Activated T-cell treated with anti-CD3 and anti-CD28 coated beads for 24 hours (primary cell): Measurements from ENCODE around the gene TRDMT1.

Source experiments
- DNase-seq: peaks from one replicate; pipeline ENCODE4 v3.0.0-alpha.2; 2020; ENCODE audit warnings: low read depth

The TRDMT1 gene

DNA sequence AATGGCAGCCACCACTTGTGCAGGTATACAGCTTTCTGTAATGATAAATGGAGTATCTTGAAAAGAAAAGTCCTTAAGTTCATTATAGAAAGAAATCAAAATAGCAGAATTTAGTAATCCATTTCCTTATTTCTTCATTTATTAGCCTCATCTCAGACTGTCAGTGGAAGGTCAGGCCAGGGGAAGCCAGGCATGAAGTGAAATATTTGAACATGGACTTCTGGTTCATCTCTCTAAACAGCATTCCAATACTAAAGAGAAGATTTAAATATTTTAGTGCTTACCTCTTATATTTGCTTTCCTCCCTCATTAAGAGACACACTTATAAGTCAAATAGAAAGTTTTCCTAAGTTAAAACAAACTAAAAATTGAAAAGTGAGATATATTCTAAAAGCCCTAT is 26.8 kb downstream of the TRDMT1 start:
- no peak for DNase-seq

DNA sequence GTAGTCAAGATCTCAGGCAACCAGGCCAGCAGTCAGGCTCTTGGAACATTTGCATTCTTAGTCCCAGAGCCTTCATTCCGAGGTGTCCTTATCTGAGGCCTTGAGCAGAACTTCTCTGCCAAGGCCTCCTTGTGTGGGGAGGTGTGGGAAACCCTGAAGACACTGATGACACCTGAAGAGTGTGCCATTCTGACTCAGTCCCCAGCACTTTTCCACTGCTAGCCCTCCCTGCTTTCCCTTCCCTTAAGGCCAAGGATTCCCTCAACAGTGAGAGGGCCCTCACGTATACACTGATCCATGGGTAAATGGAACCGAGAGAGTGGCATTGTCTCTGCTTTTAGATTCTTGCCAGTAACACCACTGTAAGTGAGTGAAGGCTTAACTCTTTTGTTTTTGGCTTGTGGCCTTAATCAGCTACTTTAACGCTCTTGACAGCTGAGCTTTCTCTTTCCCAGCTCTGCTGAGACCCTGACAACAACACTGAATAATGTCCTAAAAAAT is 30.3 kb downstream of the TRDMT1 start:
- no peak for DNase-seq

- DNase-seq: no peak
These were observed 31.7 kb downstream of the TRDMT1 start for GRCh38 chr10:17169803-17170202.

- no peak for DNase-seq
These were observed 34.8 kb downstream of the TRDMT1 start for GRCh38 chr10:17166699-17167098.

DNA sequence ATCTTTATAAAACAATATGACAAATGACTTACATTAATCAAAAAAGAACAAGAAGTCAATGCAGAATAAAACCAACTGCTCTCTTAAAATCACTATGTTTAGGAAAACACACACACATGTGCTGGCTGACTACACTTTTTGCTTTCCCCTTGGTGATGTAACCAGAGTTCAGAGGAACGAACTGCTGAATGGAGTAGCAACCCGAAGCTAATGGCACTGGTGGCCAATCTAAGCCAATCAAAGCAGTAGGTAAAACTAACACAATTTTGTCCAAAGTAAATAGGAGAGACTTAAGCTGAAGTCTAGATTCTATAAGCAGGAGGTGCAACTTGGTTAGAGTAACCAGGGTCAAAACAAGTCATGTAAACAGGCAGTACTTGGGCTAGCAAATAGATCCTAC is 38.6 kb downstream of the TRDMT1 start:
- no peak for DNase-seq

DNA sequence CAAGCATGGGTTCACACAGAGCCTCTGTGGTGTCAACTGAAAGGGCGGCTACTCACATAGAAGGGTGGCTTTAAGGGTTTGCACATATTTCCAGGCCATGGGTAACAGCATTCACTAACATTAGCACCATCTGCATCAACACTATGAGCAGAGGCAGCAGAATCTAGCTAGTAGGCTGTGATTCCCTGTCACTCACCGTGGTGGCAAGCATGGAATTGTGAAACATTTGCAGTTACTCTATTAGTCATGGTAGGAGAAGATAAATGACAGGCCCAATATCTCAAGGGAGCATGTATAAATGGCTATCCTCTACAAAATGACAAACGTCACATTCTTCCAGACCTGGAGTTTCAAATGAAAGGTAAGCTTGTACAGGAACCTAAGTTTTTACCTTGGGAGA is 39.7 kb downstream of the TRDMT1 start:
- DNase-seq: no peak

DNA sequence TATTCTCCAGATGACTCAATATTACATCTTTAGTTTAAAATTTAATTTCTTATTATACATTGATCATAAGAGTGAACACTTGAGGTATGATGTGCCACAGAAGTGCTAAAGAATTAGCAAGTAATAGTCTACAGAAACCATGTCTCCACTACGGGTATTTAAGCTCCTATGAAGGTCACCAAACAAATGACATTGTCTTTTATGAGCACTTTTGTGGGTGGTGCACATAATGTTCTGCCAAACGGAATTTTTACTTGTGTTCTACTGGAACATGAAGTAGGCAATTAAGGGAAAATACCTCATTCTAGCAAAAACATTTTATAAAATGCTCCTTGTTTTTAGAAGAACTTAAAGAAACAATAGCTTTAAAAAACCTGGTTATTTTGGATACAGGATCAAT is 44.4 kb downstream of the TRDMT1 start:
- DNase-seq: no peak

DNA sequence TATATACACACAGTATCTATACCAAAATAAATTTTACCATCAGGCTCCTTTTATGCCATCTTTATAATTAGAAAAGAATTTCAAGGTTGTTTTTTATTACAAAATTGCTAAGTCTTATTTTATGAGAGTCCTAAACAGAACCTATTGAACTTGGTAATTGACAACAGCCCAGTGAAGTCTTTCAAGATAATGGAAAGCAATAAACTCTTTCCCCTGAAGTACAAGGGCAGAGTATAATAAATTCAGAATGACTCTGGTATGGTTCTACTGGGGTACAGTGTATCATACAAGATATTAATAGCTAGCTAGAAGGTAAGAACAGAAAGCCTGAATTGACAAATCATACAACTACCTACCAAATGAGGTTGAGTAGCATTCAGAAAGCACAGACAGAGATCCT is 45.6 kb downstream of the TRDMT1 start:
- no peak for DNase-seq

GRCh38 chr10:17154116-17154515 is 47.4 kb downstream of the TRDMT1 start:
- no peak for DNase-seq

DNA sequence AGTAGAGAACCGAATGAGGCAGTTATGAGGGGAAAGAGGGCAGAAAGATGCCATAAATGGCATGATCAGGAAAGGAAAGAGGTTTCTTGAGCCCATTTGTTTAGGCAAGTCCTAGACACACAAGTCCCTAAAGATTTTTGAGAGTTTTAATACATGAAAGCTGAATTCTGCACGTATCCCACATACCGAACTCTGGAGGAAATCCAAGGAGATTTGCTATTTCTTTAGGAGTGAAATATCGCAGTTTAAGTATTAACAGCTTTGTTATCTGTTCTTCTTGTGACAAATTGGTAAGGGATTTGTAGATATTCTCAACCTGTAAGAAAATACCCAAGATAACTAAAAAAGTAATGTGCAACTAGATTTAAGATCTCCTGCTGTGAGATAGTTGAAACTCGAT is 48.2 kb downstream of the TRDMT1 start:
- no peak for DNase-seq

DNA sequence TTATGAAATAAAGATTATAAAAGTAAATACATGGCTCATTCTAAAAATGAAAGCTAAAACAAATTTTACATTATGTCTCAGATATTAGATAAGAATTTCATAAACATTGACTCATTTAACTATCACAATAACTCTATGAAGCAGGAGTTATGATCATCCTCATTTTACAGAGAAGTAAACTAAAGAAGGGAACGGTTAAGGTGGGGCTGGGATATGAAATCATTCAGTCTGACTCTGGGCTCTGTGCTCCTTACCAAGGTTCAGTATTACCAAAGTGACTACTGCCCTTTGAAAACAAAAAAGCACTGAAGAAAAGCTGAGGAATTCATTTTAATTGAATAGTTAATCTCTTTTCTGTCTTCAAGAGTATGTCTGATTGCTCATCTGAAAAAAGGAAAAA is 49.8 kb downstream of the TRDMT1 start:
- DNase-seq: no peak

- DNase-seq: no peak
These were observed 53.5 kb downstream of the TRDMT1 start for GRCh38 chr10:17147884-17148489.

DNA sequence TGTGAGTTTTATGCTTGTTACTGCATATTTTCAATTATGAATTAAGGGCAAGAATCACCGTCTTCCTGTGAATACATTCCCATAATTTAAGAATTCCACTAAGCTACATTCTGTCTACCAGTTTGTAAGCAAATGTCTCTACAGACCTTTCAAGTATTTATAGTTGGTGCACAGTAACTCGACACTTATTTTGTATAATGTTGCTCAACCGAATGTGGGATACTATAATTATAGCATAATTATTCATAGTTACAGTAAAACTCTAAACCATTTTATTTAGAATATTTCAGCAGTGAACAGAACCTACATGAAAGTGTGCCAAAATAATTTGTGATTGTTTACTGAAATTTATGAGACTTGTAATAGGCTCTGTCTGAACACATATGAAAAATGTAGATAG is 54.6 kb downstream of the TRDMT1 start:
- no peak for DNase-seq

GRCh38 chr10:17145239-17145638 is 56.2 kb downstream of the TRDMT1 start:
- no peak for DNase-seq

DNA sequence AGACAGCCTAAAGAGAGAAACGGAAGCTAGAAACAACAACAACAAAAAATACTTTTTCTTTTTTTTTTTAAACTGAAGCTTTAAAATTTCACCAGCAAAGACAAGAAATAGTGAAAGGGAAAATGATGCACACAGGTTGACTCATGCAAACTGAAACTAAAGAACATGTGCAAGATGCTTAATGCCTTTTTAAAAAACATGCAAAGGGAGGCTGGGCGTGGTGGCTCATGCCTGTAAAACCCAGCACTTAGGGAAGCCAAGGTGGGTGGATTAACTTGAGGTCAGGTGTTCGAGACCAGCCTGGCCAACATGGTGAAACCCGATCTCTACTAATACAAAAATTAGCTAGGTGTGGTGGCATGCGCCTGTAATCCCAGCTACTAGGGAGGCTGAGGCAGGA is 56.7 kb downstream of the TRDMT1 start:
- DNase-seq: peak; percentile 47

DNA sequence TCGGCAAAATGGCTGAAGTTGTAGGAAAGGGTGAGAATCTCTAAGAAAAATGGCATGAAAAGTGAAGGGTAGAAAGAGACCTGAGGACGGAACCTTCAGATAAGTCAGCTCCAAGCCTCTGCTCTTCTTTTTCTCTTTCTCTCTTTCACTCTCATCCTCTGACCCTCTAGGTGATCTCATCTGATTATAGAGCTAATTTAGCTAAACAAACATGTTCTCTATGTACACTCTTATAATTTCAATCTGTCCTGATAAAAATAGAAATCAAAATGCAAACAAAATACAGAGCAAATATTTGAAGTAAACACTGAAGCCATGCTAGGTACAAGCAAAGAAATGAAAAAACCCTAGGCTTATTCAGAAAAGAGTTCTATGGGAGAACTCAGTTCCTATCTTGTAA is 57.4 kb downstream of the TRDMT1 start:
- DNase-seq: no peak

- DNase-seq: no peak
These were observed 58.3 kb downstream of the TRDMT1 start for GRCh38 chr10:17143055-17143690.

DNA sequence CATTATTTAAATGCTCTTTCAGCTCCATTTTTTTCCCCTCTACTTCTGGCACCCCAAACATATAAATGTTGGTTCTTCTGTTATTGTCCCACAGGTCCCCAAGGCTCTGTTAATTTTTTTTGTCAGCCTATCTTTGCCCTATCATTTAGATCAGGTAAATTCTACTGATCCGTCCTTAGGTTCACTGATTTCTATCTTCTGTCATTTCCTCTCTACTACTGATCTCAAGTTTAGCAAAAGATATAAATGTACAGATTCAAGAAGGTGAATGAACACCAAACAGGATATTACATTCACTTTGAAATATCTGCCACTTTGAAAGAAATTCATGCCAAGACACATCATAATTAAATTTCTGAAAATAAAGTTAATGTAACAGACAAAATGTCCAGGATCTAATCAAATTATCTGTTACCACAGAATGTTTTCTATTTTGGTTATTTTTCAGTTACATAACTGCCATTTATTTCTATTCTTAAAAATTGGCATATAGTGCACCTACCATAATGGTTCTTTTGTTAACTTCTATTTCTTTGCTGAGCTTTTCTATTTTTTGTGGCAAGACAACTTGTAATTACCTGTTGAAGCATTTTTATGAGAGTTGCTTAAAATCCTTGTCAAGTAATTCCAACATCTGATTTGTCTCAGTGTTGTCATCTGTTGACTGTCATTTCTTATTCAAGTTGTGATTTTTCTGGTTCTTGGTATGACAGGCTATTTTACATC is 59.8 kb downstream of the TRDMT1 start:
- DNase-seq: no peak

GRCh38 chr10:17140386-17140761 is 61.1 kb downstream of the TRDMT1 start:
- DNase-seq: no peak

DNA sequence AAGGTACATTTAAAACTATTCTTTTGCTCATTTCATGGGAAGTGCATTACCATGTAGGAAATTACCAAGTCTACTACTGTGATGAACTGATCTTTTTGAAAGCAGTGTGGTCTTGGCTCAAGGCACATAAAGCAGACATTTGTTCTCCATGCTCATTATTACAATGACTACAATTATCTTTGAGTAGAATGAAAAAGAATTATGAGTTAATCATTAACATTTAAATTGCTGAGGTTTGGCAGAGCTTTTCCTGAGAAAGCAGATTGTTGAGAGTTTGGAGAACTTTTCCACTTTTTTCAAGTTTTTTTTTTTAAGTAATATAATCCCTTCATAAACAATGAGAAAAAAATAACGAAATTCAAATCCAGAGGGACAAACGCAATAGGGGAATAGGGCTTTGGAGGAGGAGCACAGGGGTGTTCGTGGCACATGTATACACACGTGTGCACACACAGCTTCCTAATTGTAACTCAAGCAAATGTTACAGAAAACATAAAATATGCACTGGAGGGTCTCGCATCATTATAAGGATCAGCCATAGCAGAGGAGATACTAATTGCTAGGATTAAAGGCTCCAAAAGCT is 62.9 kb downstream of the TRDMT1 start:
- DNase-seq: no peak

DNA sequence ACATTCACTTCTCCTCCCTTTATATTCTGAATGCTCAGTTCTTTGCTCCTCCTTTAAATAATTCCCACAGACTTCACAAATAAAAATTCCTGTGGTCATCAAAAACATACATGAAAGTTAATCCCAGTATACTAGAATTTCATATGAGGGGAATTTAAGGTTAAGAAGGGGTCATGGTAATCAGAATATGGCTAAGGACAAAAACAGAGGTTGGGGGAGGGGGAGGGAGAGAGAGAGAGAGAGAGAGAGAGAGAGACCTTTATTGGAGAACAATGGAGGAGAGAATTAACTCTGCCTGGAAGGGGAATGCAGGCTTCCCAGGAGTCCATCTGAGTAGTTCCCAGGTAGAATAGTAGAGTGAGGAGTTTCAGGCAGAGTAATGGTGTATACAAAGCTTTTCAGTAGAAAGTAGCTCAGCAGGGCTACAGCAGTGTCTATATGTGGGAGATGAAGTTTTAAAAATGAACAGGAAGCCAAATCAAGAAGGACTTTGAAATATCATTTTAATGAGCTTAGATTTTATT is 66.7 kb downstream of the TRDMT1 start:
- DNase-seq: no peak

DNA sequence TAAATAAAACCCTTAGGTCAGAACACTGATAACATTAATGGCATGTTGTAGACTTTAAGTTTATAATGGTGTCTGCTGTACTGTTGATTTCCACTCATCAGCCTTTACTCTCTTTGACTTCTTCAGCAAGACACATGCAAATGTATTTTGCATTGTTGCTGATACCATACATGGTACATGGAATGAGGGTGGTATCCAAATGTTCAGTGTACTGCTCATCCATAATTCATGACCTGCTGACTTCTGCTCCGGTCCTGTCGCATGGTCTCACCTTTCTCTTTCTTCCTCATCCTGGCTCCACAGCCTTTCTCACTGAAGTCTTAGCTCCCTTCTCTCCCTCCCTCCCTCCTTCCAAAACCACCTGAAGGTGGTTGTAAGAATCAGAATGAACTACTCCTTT is 67.2 kb downstream of the TRDMT1 start:
- DNase-seq: no peak

DNA sequence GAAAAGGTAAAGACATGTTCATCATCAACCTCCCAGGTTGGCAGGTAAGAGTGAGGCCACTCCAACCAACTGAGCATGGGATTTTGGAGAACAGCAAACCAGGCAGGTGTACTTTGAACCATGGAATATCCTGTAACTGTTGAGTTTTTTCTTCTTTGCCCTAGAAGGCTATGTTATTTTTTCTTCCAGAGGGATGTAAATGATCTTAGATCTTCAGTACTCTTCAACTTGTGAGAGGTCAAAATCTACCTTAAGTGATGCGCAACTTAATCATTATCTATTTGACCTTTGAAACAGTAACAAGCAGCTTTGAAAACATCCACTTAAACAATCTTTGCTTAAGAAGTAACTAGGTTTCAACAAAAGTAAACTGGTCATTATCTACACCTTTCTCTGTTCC is 71.7 kb downstream of the TRDMT1 start, which contains the start of gene CUBN:
Gene CUBN (minus strand): TSS at position 71 of the 400 bp plus-strand sequence. CDS start 46 bp downstream, at position 25.
- DNase-seq: no peak
